ENCODE data around the gene TEKTIP1.
"Not testable (repeated sequence)": the region's sequence is repeated elsewhere in the genome, so short reads cannot be mapped to it uniquely, and the experiment has no call there.

The TEKTIP1 gene

DNA sequence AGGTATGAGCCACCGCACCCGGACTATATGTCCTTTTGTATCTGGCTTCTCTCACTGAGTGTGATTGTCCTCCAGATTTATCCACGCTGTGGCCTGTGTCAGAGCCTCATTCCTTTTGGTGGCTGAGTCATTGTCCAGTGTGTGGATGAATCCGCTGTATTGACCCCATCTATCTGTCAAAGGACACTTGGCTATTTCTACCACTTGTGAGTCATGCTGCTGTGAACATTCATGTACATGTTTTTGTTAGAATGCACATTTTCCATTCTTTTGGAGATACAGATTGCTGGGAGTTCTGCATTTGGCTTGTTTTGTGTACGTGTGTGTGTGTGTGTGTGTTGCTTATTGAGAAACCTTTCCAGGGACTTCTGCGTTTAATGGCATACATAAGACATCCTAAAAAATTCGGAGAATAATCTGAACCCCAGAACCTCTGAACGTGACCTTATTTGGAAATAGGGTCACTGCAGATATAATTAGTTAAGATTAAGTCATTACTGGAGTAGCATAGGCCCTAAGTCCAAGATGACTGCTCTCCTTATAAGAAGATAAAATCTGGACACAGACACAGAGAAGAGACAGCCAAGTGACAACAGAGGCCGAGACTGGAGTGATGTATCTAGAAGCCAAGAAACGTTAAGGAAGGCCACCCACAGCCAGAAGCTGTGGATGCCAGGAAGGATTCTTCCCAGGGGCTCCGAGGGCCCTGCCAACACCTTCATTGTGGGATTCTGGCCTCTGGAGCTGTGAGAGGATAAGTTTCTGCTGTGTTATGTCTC, 41.4 kb downstream of the TEKTIP1 start:
- in situ Hi-C loops (cut with MboI; ENCODE audit: low sequenced_read_pairs) = no loop called here

DNA sequence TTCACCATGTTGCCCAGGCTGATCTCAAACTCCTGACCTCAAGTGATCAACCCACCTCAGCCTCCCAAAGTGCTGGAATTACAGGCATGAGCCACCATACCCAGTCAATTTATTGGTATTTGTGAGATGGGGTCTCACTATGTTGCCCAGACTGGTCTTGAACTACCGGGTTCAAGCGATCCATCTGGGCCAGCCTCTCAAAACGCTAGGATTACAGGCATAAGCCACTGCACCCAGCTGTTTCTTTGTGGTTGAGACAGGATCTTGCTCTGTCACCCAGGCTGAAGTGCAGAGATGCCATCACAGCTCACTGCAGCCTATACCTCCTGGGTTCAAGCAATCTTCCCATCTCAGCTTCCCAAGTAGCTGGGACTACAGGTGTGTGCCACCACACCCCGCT, 42.8 kb downstream of the TEKTIP1 start:
- in situ Hi-C loops (cut with MboI; ENCODE audit: low sequenced_read_pairs) = not testable (repeated sequence)

DNA sequence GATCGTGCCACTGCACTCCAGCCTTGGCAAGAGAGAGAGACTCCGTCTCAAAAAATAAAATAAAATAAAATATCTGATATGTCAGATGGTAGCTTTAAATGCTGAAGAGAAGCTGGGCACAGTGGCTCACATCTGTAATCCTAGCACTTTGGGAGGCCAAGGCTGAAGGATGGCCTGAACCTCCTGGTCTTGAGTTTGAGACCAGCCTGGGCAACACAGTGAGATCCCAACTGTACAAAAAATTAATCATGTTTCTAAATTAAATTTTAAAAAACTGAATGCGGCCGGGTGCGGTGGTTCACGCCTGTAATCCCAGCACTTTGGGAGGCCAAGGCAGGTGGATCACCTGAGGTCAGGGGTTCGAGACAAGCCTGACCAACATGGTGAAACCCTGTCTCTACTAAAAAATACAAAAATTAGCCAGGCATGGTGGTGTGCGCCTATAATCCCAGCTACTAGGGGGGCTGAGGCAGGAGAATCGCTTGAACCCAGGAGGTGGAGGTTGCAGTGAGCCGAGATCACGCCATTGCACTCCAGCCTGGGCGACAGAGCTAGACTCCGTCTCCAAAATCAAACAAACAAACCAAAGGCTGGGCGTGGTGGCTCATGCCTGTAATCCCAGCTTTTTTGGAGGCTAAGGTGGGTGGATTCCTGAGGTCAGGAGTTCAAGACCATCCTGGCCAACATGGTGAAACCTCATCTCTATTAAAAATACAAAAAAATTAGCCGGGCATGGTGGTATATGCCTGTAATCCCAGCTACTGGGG, 45.2 kb downstream of the TEKTIP1 start:
- in situ Hi-C loops (cut with MboI; ENCODE audit: low sequenced_read_pairs) = not testable (repeated sequence)

DNA sequence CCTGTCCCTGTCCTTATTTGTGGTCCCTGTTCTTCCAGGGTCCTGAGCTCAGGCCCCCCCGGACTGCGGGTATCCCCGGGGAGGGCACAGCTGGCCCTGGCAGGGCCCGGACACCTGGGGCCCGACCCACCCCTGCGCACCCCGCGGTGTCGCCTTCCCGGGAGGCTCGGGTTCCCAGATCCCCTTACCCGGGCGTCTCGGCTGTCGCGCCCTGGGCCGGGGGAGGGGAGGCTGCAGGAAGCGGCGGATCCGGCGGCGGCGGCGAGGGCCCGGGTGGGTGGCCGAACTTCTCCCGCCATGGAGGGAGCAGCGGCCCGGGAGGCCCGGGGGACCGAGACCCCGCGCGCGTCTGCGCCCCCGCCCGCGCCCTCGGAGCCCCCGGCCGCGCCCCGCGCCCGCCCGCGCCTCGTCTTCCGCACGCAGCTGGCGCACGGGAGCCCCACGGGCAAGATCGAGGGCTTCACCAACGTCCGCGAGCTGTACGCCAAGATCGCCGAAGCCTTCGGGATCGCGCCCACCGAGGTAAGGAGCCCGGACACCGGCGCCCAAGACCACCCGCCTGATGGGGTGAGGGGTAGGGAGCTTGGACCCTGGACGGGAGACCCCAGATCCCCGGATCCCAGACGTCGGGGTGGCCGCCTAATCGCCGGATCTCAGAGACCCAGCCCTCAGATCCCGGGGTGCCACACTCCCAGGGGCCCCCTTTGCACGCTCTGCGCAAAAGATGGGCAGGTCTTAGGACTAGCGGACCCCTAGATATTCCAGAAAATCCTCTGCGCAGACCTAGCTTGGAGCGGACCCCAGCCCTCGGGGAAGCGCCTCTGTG, 46.5 kb downstream of the TEKTIP1 start, which contains the start of gene GIPC3:
Gene GIPC3 (plus strand): TSS at position 178 of the 826 bp plus-strand sequence. CDS start 120 bp downstream, at position 298.
- in situ Hi-C loops (cut with MboI; ENCODE audit: low sequenced_read_pairs) = no loop called here

DNA sequence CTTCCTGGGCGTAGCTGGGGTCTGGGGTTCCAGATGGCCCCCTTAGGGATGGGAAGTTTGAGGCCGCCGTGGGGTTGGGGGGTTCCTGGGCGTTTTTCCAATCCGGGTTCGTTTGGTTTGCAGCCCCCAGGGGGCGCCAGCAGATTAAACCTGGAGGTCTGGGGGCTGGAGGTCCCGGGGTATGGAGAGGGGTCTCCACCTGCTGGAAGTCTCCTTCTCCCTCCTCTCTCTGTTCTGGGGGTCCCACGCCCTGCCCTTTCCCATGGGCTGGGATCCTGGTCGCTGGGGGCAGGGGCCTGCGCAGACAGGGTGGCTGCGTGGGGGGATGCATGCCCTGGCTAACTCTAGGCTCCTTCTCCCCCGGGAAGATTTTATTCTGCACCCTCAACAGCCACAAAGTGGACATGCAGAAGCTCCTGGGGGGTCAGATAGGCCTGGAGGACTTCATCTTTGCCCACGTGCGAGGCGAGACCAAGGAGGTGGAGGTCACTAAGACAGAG, 47.2 kb downstream of the TEKTIP1 start:
- in situ Hi-C loops (cut with MboI; ENCODE audit: low sequenced_read_pairs) = no loop called here

DNA sequence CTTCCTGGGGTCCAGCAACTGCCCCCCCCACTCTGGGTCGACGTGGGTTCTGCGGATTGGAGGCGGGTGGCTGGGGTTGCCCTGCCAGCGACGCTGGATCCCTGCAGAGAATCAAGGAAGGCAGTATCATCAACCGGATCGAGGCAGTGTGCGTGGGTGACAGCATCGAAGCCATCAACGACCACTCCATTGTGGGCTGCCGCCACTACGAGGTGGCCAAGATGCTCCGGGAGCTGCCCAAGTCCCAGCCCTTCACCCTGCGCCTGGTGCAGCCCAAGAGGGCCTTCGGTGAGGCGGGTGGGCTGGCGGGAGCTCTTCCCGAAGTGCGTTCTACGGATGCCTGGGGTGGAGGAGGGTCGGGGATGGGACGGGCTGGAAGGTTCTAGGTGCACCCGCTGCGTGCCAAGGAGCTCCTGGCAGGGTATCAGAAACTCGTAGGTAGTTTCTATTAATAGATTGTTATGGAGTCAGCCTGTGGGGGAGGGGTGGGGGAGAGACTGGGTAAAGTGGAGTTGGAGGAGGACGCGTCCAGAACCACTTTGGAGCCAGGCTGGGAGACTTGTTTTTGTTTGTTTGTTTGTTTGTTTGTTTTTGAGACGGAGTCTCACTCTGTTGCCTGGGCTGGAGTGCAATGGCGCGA, 47.9 kb downstream of the TEKTIP1 start:
- in situ Hi-C loops (cut with MboI; ENCODE audit: low sequenced_read_pairs) = no loop called here

DNA sequence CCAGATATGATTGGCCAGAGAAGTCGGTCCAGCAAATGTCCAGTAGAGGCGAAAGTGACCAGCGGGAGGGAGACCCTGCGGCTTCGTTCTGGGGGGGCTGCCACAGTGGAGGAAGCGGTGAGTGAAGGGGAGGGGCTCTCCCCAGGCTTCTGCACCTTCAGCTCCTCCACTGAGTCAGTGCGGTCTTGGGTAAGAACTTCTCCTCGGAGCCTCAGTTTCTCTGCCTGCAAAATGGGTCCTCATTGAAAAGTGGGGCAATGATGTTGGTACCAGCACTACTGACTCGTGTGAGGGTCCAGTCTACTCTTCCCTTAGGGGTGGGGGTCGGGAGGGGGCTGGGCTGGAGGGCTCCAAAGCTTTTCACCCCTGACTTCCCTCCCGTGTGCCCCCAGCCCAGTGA, 50.5 kb downstream of the TEKTIP1 start:
- in situ Hi-C loops (cut with MboI; ENCODE audit: low sequenced_read_pairs) = no loop called here

DNA sequence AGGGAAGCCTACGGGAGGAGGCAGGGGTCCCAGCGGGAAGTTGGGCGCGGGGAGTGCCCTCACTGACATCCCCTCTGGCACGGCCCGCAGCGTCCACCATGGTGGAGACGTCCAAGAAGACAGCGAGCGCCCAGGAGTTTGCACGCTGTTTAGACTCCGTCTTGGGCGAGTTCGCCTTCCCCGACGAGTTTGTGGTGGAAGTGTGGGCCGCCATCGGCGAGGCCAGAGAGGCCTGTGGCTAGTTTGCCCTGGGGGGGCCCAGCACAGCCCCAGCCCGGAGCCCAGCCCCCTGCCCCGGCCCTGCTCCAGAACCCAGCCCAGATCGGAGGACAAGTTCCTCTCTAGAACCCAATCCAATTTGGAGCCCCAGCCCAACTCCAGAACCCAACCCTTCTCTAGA, 51.0 kb downstream of the TEKTIP1 start:
- in situ Hi-C loops (cut with MboI; ENCODE audit: low sequenced_read_pairs) = no loop called here

DNA sequence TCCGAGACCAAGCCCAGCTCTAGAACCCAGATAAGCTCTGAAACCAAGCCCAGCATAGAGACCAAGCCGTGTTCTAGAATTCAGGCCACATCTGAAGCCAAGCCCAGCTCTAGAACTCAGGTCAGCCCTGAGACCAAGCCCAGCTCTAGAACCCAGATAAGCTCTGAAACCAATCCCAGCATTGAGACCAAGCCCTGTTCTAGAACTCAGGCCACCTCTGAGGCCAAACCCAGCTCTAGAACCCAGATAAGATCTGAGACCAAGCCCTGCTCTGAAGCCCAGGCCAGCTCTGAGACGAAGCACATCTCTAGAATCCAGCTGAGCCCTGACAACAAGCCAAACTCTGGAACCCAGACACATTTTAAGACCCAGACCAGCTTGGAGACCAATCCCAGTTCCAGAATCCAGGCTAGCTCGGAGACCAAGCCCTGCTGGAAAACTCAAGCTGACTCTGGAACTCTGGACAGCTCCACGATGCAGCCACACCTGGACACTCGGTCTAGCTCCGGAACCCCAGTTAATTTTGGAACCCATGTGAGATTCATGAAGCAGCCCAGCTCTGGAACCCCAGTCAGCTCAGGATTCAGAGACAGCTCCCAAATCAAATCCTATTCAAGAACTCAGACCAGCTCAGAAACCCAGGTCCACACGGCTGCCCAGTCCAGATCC, 52.2 kb downstream of the TEKTIP1 start:
- in situ Hi-C loops (cut with MboI; ENCODE audit: low sequenced_read_pairs) = no loop called here

DNA sequence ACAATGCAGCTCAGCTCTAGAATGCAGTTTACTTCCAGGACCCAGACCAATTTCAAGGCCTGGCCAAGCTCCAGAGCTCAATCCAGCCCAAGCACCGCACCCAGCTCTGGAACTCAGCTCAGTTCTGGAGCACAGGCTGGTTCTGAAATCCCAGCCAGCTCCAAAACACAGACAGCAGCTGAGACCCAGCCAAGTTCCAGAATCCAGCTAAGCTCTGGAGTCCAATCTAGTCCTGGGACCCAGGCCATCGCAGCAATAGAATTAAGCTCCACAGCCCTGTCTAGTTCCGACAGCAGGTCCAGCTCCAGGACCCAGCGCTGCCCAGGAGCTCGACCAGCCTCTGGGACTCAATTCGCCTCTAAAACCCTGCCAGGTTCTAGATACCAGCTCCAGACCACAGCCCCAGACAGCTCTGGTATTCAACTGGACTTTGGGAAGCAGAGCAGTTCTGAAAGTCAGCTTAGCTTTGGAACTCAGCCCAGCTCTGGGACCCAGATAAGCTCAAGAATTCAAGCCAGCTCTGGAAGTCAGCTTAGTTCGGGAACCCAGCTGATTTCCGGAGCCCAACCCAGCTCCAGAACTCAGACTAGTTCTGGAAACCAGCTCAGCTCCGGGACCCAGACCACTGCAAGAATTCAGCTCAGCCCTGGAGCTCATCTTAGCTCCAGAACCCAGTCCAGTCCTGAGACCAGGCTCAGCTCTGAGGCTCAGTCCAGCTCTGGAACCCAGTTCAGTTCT, 53.1 kb downstream of the TEKTIP1 start:
- in situ Hi-C loops (cut with MboI; ENCODE audit: low sequenced_read_pairs) = no loop called here

DNA sequence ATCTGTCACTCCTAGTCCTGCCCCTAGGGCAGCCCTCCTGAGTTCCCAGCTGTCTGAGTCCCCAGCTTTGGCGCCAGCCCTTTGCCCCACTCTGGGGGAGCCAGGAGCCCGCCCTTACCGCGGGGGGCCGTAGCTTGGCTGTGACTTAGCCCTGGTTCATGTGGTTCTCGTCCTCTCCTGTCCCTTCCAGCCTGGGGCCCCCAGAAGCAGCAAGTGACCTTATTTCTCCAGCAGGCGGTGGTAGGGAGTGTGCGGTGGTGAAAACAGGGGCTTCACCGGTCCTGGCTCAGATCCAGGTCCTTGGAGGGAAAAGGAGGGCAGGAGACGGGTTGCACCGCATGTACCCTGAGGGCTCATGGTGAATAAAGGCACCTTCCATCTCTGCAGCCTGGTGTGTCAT, 54.2 kb downstream of the TEKTIP1 start:
- in situ Hi-C loops (cut with MboI; ENCODE audit: low sequenced_read_pairs) = no loop called here
